B cell (primary cell): ENCODE data around the gene CFB. TPM values are rescaled to one million over a fixed set of nuclear protein-coding genes. Genes with fewer than 3 reads are reported as not detected.

Source experiments
- ATAC-seq: fragments of 200-7000 bp; cut with Tn5 transposase; one replicate; pipeline ENCODE4 v1.10.0; 2021; ENCODE audit warnings: low read depth, mild to moderate bottlenecking, moderate number of reproducible peaks, moderate library complexity
- CTCF ChIA-PET: fragments of 350-600 bp; sonication (Branson Sonifier 250); formaldehyde crosslinking; loops from one replicate; lab custom pipeline; 2021; ENCODE audit warnings: antibody characterized with exemption, inconsistent platforms; lab: Charles Lee
- POLR2A ChIA-PET: fragments of 350-600 bp; sonication (Branson Sonifier 250); formaldehyde crosslinking; loops from one replicate; lab custom pipeline; 2021; ENCODE audit warnings: antibody characterized with exemption; lab: Charles Lee
- DNase-seq: peaks from one replicate; pipeline ENCODE4 v3.0.0; 2013
- H2AFZ ChIP-seq: 2 replicates; pipeline ENCODE4 v1.6.1; 2012; ENCODE audit warnings: mild to moderate bottlenecking, low read depth, low read length; ENCODE audit not compliant: insufficient read depth, poor library complexity, severe bottlenecking
- H3K27ac ChIP-seq, 2 donors: 1 replicate in 1 of 2; 2 replicates in 1 of 2; pipeline ENCODE4 v1.5.1; 2012 to 2013; ENCODE audit warnings: low read length in 2 of 2, mild to moderate bottlenecking in 2 of 2, moderate library complexity in 1 of 2
- H3K27me3 ChIP-seq, 4 experiments: fragments of 200-600 bp in 1 of 4; sonication (generic) in 1 of 4; replicated peaks in 1 of 4; 1 replicate in 2 of 4; 2 replicates in 2 of 4; pipeline versions ENCODE4 v1.6.1 to v1.7.0; 2013 to 2016; ENCODE audit warnings: low read length in 3 of 4, mild to moderate bottlenecking in 2 of 4, mixed read lengths in 1 of 4, moderate library complexity in 1 of 4; ENCODE audit not compliant: insufficient read depth in 4 of 4, control insufficient read depth in 3 of 4; ENCODE audit errors: control extremely low read depth in 1 of 4
- H3K36me3 ChIP-seq, 2 experiments: replicated peaks in 1 of 2; 1 replicate in 1 of 2; 2 replicates in 1 of 2; pipeline versions ENCODE4 v1.6.1 to v1.7.1; 2013; ENCODE audit warnings: low read length in 1 of 2; ENCODE audit not compliant: insufficient read depth in 2 of 2, control insufficient read depth in 1 of 2; ENCODE audit errors: control extremely low read depth in 1 of 2, extremely low read depth in 1 of 2
- H3K4me1 ChIP-seq, 2 donors: fragments of 200-600 bp in 1 of 2; sonication (generic) in 1 of 2; 1 replicate in 1 of 2; 2 replicates in 1 of 2; pipeline versions ENCODE4 v1.5.1 to v1.6.1; 2013 to 2017; ENCODE audit warnings: low read length in 2 of 2; ENCODE audit not compliant: control insufficient read depth in 2 of 2, insufficient read depth in 2 of 2
- H3K4me2 ChIP-seq: replicated peaks from 2 replicates; pipeline ENCODE3; 2012; ENCODE audit warnings: mild to moderate bottlenecking, low read depth, low read length; ENCODE audit not compliant: poor library complexity, severe bottlenecking
- H3K4me3 ChIP-seq, 5 experiments: fragments of 200-600 bp in 1 of 5; sonication (generic) in 1 of 5; 1 replicate in 3 of 5; 2 replicates in 2 of 5; pipeline versions ENCODE4 v1.5.1 to v1.7.0; 2011 to 2016; ENCODE audit warnings: low read length in 4 of 5, mild to moderate bottlenecking in 4 of 5, low read depth in 2 of 5, control low read depth in 1 of 5, moderate library complexity in 1 of 5; ENCODE audit not compliant: insufficient read depth in 1 of 5; ENCODE audit errors: control extremely low read depth in 1 of 5, extremely low read depth in 1 of 5
- H3K79me2 ChIP-seq: fragments of 200-600 bp; sonication (generic); one replicate; pipeline ENCODE4 v1.6.0; 2016; ENCODE audit warnings: low read length; ENCODE audit not compliant: control insufficient read depth, insufficient read depth
- H3K9ac ChIP-seq: fragments of 200-600 bp; sonication (generic); 2 replicates; pipeline ENCODE4 v1.6.1; 2017; ENCODE audit warnings: mild to moderate bottlenecking, low read length, moderate library complexity
- H3K9me3 ChIP-seq, 3 donors: one replicate each; pipeline versions ENCODE4 v1.6.1 to v1.7.1; 2013; ENCODE audit warnings: low read length in 2 of 3; ENCODE audit not compliant: control insufficient read depth in 2 of 3, insufficient read depth in 1 of 3; ENCODE audit errors: control extremely low read depth in 1 of 3
- H4K20me1 ChIP-seq: 2 replicates; pipeline ENCODE4 v1.6.0; 2012; ENCODE audit warnings: mild to moderate bottlenecking, low read length; ENCODE audit not compliant: insufficient read depth, control insufficient read depth, poor library complexity, severe bottlenecking
- H3K27ac Mint-ChIP-seq: one replicate; pipeline ENCODE4 v1.8.0; 2021; ENCODE audit warnings: mixed read lengths
- H3K27me3 Mint-ChIP-seq: one replicate; pipeline ENCODE4 v1.8.0; 2021; ENCODE audit warnings: mixed read lengths
- H3K4me1 Mint-ChIP-seq: one replicate; pipeline ENCODE4 v1.8.0; 2021; ENCODE audit warnings: mixed read lengths
- H3K4me3 Mint-ChIP-seq: one replicate; pipeline ENCODE4 v1.8.0; 2021; ENCODE audit warnings: mixed read lengths
- H3K9me3 Mint-ChIP-seq: one replicate; pipeline ENCODE4 v1.8.0; 2022; ENCODE audit warnings: mixed read lengths; ENCODE audit not compliant: insufficient read depth
- EZH2 ChIP-seq: IDR thresholded peaks from 2 replicates; pipeline ENCODE4 v1.6.1; 2012; ENCODE audit warnings: borderline replicate concordance, low read depth, mild to moderate bottlenecking, moderate library complexity, low read length; ENCODE audit not compliant: insufficient read depth, poor library complexity, severe bottlenecking
- WGBS: methylation state at CpG from one replicate; pipeline ENCODE4 v1.1.5; 2013; ENCODE audit warnings: missing lambda C conversion rate; ENCODE audit not compliant: insufficient coverage; 5-methylcytosine and 5-hydroxymethylcytosine counted together
- intact Hi-C: fragments of 100-400 bp; cut with micrococcal nuclease; formaldehyde crosslinking; loops from one replicate; pipeline ENCODE4 v1.10.0; 2022
- polyA plus RNA-seq: library from polyadenylated mRNA; depleted of rRNA; stranded (reverse); fragments of >200 nt; gene quantifications from 2 replicates; pipeline ENCODE4 v1.2.3, GENCODE V29; 2012
- total RNA-seq, 2 donors: library from RNA; stranded (reverse); fragments of 120-200 nt in 1 of 2; gene quantifications; 1 replicate in 1 of 2; 2 replicates in 1 of 2; pipeline versions ENCODE4 v1.2.3 to v1.2.4, GENCODE V29; 2013 to 2022
- TF ChIP-seq, protein P1 (sequence below): fragments of 200-600 bp; IDR thresholded peaks from one replicate; pipeline ENCODE4 v1.8.0; 2022; ENCODE audit warnings: antibody characterized with exemption, mild to moderate bottlenecking

Gene CFB
- total and polyA plus RNA-seq, 2 donors (not counting 1 experiment from before 2014, with no cell fraction given), result not detected

DNA sequence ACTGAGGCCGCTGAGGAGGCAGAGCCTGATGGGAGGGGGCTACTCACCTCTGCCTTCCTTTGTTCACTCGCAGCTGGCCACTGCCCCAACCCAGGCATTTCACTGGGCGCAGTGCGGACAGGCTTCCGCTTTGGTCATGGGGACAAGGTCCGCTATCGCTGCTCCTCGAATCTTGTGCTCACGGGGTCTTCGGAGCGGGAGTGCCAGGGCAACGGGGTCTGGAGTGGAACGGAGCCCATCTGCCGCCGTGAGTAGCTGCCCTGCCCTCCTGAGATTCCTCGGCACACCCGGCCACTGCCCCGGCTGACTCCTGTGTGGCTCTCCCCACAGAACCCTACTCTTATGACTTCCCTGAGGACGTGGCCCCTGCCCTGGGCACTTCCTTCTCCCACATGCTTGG lies 12.4 kb upstream of the CFB start:
- TF ChIP-seq, protein P1, sequence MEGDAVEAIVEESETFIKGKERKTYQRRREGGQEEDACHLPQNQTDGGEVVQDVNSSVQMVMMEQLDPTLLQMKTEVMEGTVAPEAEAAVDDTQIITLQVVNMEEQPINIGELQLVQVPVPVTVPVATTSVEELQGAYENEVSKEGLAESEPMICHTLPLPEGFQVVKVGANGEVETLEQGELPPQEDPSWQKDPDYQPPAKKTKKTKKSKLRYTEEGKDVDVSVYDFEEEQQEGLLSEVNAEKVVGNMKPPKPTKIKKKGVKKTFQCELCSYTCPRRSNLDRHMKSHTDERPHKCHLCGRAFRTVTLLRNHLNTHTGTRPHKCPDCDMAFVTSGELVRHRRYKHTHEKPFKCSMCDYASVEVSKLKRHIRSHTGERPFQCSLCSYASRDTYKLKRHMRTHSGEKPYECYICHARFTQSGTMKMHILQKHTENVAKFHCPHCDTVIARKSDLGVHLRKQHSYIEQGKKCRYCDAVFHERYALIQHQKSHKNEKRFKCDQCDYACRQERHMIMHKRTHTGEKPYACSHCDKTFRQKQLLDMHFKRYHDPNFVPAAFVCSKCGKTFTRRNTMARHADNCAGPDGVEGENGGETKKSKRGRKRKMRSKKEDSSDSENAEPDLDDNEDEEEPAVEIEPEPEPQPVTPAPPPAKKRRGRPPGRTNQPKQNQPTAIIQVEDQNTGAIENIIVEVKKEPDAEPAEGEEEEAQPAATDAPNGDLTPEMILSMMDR, result no peak
- no peak for TF ChIP-seq EZH2
- H3K9ac ChIP-seq, result no peak overlapping the region
- H3K27me3 ChIP-seq, result peaks cover 0 to 3% (median 0%) of the 10 kb centered on the region in 4 experiments
- no peaks in the 10 kb centered on the region for H3K4me1 ChIP-seq
- no peak overlapping the region for H3K27ac ChIP-seq
- ATAC-seq, result no peak
- H3K4me1 Mint-ChIP-seq, result no peaks in the 10 kb centered on the region
- no peak overlapping the region for H3K4me2 ChIP-seq
- no peak overlapping the region for H2AFZ ChIP-seq
- 92% methylated on average over 18 of the region's 19 CpGs for WGBS
- H4K20me1 ChIP-seq, result no peaks in the 10 kb centered on the region
- H3K4me3 Mint-ChIP-seq, result no peak overlapping the region
- CTCF ChIA-PET, result no interaction called here
- no peak overlapping the region for H3K4me3 ChIP-seq
- H3K79me2 ChIP-seq, result no peaks in the 10 kb centered on the region
- POLR2A ChIA-PET, result no interaction called here
- intact Hi-C loops, result no loop called here
- no peaks in the 10 kb centered on the region for H3K36me3 ChIP-seq
- H3K27me3 Mint-ChIP-seq, result peaks cover 4% of the 10 kb centered on the region
- peaks cover 0 to 3% (median 0%) of the 10 kb centered on the region in 3 donors for H3K9me3 ChIP-seq
- H3K27ac Mint-ChIP-seq, result no peak overlapping the region
- DNase-seq, result no peak
- H3K9me3 Mint-ChIP-seq, result no peaks in the 10 kb centered on the region

DNA sequence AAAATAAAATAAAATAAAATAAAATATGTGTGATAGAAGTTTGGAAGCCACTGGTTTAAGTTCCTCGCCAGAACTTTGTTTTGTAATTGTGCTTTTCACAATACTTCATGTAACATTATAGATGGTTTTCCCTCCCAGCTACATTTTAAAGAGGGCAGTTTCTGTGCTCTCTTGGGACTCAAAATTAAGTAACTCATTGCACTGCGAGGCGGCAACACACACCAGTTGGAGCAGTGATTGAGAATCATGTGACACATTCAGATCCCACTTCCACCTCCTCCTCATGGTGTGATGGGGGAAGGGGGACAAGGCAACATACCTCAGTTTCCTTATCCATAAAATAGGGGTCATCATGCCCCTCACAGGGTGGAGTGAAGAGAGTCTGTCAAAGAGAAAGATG lies 10.9 kb upstream of the CFB start:
- Histone ChIP-seq H3K27me3 (no peaks in the 10 kb centered on the region), H3K9me3 (no peaks in the 10 kb centered on the region), H3K27ac (no peak overlapping the region), H3K36me3 (no peaks in the 10 kb centered on the region), H3K79me2 (no peaks in the 10 kb centered on the region), H3K9ac (no peak overlapping the region), H4K20me1 (no peaks in the 10 kb centered on the region), H3K4me3 (no peak overlapping the region), H2AFZ (no peak overlapping the region), H3K4me1 (no peaks in the 10 kb centered on the region), H3K4me2 (no peak overlapping the region)
- ChIA-PET POLR2A (no interaction called here), CTCF (no interaction called here)
- no CpG with 5 or more reads among the region's 3 CpGs for WGBS
- no peaks in the 10 kb centered on the region for H3K9me3 Mint-ChIP-seq
- H3K4me3 Mint-ChIP-seq, result no peak overlapping the region
- H3K27ac Mint-ChIP-seq, result no peak overlapping the region
- ATAC-seq, result no peak
- peaks cover 4% of the 10 kb centered on the region for H3K27me3 Mint-ChIP-seq
- intact Hi-C loops, result no loop called here
- TF ChIP-seq EZH2, result no peak
- TF ChIP-seq, protein P1, result no peak
- no peaks in the 10 kb centered on the region for H3K4me1 Mint-ChIP-seq
- no peak for DNase-seq
